Memory B cell (primary cell): ENCODE data around the gene RPL11.
A peak's percentile ranks its signal among the peaks of the same experiment; 100 is the strongest.

ENCODE experiments used
- ATAC-seq: fragments of 150-1000 bp; cut with Tn5 transposase; 2 replicates; pipeline ENCODE4 v1.10.0; 2021; ENCODE audit warnings: low read depth, mild to moderate bottlenecking, moderate library complexity
- DNase-seq, 2 donors: peaks; one replicate each; pipeline ENCODE4 v3.0.0; 2022; ENCODE audit warnings: low spot score in 2 of 2
- H3K27ac Mint-ChIP-seq: one replicate; pipeline ENCODE4 v1.8.0; 2022; ENCODE audit warnings: mild to moderate bottlenecking, moderate library complexity, mixed read lengths
- H3K27me3 Mint-ChIP-seq: one replicate; pipeline ENCODE4 v1.8.0; 2022; ENCODE audit warnings: mixed read lengths
- H3K36me3 Mint-ChIP-seq: one replicate; pipeline ENCODE4 v1.8.0; 2022; ENCODE audit warnings: mild to moderate bottlenecking, mixed read lengths
- H3K4me1 Mint-ChIP-seq: one replicate; pipeline ENCODE4 v1.8.0; 2022; ENCODE audit warnings: mixed read lengths
- H3K4me3 Mint-ChIP-seq: one replicate; pipeline ENCODE4 v1.8.0; 2022; ENCODE audit warnings: mild to moderate bottlenecking, moderate library complexity, mixed read lengths
- H3K9me3 Mint-ChIP-seq: one replicate; pipeline ENCODE4 v1.8.0; 2022; ENCODE audit warnings: mixed read lengths

Gene RPL11

GRCh38 chr1:23696335-23696989, 4.9 kb downstream of the RPL11 start:
- Mint-ChIP-seq H3K36me3 (peaks cover 40% of the 10 kb centered on the region), H3K4me3 (no peak overlapping the region)
- no peak for ATAC-seq

DNA sequence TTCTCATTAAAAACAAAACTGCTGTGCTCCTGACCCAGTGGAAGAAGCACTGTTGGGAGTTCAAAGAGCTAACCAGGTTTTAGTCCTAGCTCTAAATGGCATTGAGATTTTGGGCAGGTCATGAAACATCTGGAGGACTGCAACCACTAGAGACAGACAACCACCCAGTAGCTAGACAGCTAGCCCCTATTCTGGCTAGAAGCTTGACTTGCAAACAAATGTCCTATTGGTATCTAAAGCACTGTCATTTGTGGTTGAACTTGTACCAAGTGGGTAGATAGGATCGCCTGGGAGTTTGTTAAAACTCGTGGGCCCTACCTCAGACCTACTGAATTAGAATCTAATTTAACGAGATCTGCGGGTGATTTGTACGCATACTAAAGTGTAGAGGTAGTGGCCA, 6.9 kb downstream of the RPL11 start:
- Mint-ChIP-seq H3K36me3 (peaks cover 38% of the 10 kb centered on the region), H3K4me3 (no peak overlapping the region), H3K4me1 (peaks cover 28% of the 10 kb centered on the region), H3K9me3 (no peaks in the 10 kb centered on the region), H3K27me3 (no peaks in the 10 kb centered on the region), H3K27ac (no peak overlapping the region)
- ATAC-seq (no peak), DNase-seq (no peak)

More at GRCh38 chr1:23696335-23696989, 4.9 kb downstream of the RPL11 start:
- Mint-ChIP-seq H3K27ac (peak overlapping the region; percentile 29), H3K9me3 (no peaks in the 10 kb centered on the region), H3K27me3 (no peaks in the 10 kb centered on the region), H3K4me1 (peaks cover 41% of the 10 kb centered on the region)
- DNase-seq = no peak

DNA sequence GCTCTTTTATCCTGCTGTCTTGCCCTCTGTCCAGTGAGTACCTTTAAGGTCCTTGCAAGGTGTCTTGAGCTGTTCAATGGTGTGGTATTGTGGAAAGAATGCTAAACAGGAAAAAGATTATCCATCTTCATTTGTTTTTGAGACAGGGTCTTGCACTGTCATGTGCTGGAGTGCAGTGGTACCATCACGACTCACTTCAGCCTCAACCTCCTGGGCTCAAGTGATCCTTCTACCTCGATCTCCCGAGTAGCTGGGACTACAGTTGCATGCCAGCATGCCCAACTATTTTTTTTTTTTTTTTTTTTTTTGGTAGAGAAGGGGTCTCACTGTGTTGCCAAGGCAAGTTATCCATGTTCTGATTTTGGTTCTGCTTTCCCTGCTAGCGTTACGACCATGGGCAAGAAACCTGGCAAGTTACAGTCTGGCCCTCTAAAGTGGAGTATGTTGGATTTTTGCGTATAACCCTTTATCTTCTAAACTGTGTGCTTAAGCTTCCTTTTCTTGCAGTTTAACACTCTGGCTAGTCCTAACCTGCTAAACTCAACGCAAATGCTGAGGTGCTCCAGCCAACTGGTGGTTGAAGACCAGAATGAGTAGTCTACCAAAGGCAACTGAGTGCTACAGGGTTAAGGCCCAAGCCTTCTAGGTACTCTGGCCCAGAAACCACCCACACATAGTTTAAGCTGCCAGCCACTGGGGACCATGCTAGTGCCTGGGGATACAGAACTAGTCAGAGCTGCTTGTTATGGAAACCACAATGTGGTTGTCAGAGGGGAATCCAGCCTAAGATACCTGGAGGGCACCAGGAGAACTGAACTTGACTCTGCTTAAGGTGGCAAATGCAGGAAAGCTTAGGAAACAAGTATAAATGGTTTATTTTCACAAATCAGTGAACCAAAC, 7.9 kb downstream of the RPL11 start:
- Mint-ChIP-seq H3K4me3 (no peak overlapping the region), H3K4me1 (peaks cover 20% of the 10 kb centered on the region), H3K27me3 (no peaks in the 10 kb centered on the region), H3K9me3 (no peaks in the 10 kb centered on the region), H3K27ac (peak overlapping the region; percentile 45), H3K36me3 (peaks cover 29% of the 10 kb centered on the region)
- ATAC-seq (peak; percentile 42), DNase-seq (no peak)

DNA sequence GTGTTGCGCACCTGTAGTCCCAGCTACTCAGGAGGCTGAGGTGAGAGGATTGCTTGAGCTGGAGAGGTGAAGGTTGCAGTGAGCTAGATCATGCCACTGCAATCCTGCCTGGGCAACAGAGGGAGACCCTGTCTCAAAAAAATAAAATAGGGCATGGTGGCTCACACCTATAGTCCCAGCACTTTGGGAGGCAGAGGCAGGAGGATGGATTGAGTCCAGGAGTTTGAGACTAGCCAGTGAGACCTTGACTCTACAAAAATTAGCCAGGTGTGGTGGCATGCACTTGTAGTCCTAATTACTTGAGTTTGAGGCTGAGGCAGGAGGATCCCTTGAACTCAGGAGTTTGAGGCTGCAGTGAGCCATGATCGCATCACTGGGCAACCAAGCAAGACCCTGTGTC, 9.7 kb downstream of the RPL11 start:
- H3K4me3 Mint-ChIP-seq = no peak overlapping the region
- peaks cover 16% of the 10 kb centered on the region for H3K36me3 Mint-ChIP-seq

GRCh38 chr1:23701996-23702395, 10.4 kb downstream of the RPL11 start:
- Mint-ChIP-seq H3K9me3 (no peaks in the 10 kb centered on the region), H3K4me1 (peaks cover 3% of the 10 kb centered on the region), H3K4me3 (no peak overlapping the region), H3K27me3 (no peaks in the 10 kb centered on the region), H3K27ac (no peak overlapping the region), H3K36me3 (peaks cover 13% of the 10 kb centered on the region)
- no peak for ATAC-seq
- DNase-seq = no peak

More for the DNA sequence above, 9.7 kb downstream of the RPL11 start:
- Mint-ChIP-seq H3K27me3 (no peaks in the 10 kb centered on the region), H3K9me3 (no peaks in the 10 kb centered on the region), H3K27ac (no peak overlapping the region), H3K4me1 (peaks cover 6% of the 10 kb centered on the region)
- ATAC-seq (no peak), DNase-seq (no peak)

- H3K4me3 Mint-ChIP-seq = no peak overlapping the region
- ATAC-seq = no peak
- peaks cover 11% of the 10 kb centered on the region for H3K4me1 Mint-ChIP-seq
- no peak for DNase-seq
- H3K27me3 Mint-ChIP-seq = no peaks in the 10 kb centered on the region
- peaks cover 9% of the 10 kb centered on the region for H3K36me3 Mint-ChIP-seq
- no peaks in the 10 kb centered on the region for H3K9me3 Mint-ChIP-seq
- no peak overlapping the region for H3K27ac Mint-ChIP-seq
These were observed 13.4 kb downstream of the RPL11 start for GRCh38 chr1:23704834-23705495.

DNA sequence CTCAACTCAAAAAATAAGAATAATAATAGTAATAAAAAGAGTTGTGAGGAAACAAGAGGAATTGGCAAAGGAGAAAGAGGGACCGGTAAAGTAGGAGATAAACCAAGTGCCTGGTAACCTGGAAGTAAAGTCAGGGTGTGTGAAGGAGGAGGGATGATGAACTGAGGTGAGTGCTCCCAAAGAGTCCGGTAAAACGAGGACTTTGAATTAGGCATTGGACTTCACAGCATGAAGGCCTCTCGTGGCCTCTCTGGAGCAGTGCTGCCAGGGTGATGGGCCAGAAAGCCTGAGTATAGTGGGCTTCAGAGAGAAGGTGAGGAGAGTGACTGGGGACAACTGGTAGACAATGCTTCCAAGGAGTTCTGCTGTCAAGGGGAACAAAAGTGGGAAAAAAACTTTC, 17.6 kb downstream of the RPL11 start:
- Mint-ChIP-seq H3K9me3 (no peaks in the 10 kb centered on the region), H3K4me3 (no peak overlapping the region), H3K4me1 (peaks cover 11% of the 10 kb centered on the region), H3K27ac (peak overlapping the region; percentile 29), H3K36me3 (no peaks in the 10 kb centered on the region), H3K27me3 (no peaks in the 10 kb centered on the region)
- DNase-seq (no peak), ATAC-seq (no peak)

DNA sequence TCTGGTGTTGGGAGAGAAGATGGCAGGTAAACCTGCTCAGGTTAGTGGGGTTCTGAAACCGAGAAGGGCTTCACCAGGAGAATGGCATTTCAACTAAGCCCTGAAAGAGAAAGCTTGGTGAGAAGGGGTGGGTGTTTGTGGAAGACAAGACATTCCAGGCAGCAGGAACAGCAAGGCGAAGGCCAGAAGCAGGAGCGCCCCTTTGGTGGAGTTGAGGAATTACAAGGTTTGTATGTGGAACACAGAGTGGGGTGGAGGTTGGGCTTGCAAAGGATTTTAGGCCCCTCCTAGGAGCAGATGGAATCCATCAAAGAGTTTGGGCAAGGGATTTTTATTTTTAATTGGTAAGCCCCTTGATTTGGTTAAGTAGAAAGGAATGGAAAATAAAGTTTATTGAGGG, 26.9 kb downstream of the RPL11 start:
- DNase-seq (no peak), ATAC-seq (no peak)
- H3K4me1 Mint-ChIP-seq = peaks cover 29% of the 10 kb centered on the region
- peak overlapping the region; percentile 40 for H3K4me3 Mint-ChIP-seq
- no peaks in the 10 kb centered on the region for H3K36me3 Mint-ChIP-seq
- no peaks in the 10 kb centered on the region for H3K27me3 Mint-ChIP-seq
- no peaks in the 10 kb centered on the region for H3K9me3 Mint-ChIP-seq
- H3K27ac Mint-ChIP-seq = peak overlapping the region; percentile 64

DNA sequence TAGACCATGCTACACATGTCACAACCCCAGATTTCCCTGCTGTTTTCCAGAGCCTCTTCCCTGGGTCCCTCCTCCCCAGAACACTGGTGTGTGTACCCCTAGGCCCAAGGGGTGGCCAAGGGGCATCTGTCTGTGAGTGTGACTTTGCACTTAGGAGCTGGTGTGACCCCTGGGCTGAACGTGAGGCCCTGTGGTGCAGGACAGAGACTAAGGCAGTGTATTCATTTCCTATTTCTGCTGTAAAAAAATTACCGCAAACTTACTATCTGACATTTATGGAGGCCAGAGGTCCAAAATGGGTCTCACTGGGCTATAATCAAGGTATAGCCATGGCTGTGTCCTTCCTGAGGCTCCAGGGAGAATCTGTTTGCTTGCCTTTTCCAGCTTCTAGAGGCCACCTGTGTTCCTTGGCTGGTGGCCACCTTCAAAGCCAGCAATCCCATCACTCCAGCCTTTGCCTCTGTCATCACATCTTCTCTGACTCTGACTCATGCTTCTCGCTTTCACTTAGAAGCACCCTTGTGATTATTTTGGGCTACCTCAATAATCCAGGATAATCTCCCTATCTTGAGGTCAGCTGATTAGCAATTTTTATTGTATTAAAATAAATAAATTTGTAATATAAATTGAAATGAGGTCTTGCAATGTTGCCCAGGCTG, 27.7 kb downstream of the RPL11 start:
- peaks cover 33% of the 10 kb centered on the region for H3K4me1 Mint-ChIP-seq
- H3K9me3 Mint-ChIP-seq = no peaks in the 10 kb centered on the region
- no peaks in the 10 kb centered on the region for H3K27me3 Mint-ChIP-seq
- DNase-seq = no peak
- no peaks in the 10 kb centered on the region for H3K36me3 Mint-ChIP-seq
- no peak for ATAC-seq
- H3K4me3 Mint-ChIP-seq = no peak overlapping the region
- H3K27ac Mint-ChIP-seq = peak overlapping the region; percentile 89

DNA sequence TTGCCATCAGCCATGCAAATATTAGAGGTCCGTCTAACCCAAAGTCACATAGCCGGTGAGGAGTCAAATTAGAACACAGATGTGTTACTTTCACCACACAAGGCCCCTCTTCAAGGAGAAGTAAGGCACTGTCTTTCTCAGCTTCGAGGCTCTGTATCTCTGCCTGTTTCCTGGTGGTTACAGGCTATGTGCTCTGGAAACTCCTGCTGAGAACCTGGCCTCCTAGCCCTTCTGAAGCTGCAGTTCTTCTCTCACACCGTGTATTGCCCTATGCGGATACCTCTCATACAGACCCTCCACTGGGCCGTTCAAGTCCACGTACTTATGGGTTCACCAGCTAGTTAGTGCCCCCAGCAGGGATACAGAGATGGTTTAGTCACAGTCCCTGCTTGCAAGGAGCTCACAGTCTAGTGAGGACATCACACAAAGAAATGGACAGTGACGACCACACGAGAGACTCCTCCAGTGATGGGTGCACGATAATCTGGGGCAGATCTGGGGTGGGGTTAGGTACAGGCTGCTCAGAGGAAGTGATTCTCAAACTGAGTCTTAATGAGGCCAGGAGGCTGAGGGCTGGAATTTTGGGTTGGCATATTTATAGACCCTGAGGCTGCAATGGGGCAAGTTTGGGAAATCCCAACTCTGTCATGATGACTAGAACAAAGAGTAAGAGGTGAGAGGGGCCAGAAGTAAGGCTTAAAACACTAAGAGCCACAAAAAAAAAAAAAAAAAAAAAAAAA, 28.8 kb downstream of the RPL11 start:
- no peaks in the 10 kb centered on the region for H3K27me3 Mint-ChIP-seq
- DNase-seq (no peak), ATAC-seq (peak; percentile 60)
- no peaks in the 10 kb centered on the region for H3K36me3 Mint-ChIP-seq
- no peaks in the 10 kb centered on the region for H3K9me3 Mint-ChIP-seq
- H3K4me1 Mint-ChIP-seq = peaks cover 33% of the 10 kb centered on the region
- peak overlapping the region; percentile 89 for H3K27ac Mint-ChIP-seq
- H3K4me3 Mint-ChIP-seq = peak overlapping the region; percentile 60

DNA sequence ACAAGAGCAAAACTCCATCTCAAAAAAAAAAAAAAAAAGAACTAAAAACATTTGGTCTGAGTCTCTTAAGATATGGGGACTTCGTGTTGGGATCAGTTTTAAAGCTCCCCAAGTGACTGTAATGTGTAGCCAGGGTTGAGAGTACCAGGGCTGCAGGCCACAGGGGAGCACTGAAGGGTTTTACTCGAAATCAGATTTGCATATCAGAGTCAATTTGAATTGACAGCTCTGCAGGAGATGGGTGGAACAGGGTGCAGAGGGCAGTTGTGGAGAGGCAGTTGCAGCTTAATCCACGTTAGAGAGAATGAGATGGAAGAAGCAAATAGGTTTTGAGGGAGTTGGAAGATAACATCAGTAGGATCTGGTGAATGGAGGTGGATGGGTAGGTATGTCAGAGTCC, 31.0 kb downstream of the RPL11 start:
- Mint-ChIP-seq H3K36me3 (no peaks in the 10 kb centered on the region), H3K4me3 (peak overlapping the region; percentile 75), H3K27me3 (no peaks in the 10 kb centered on the region), H3K4me1 (peaks cover 40% of the 10 kb centered on the region), H3K9me3 (no peaks in the 10 kb centered on the region), H3K27ac (peak overlapping the region; percentile 57)
- DNase-seq (peak in 1 of 2 donors; percentile 18), ATAC-seq (peak; percentile 68)

GRCh38 chr1:23726686-23727085, 35.1 kb downstream of the RPL11 start:
- H3K36me3 Mint-ChIP-seq = no peaks in the 10 kb centered on the region
- no peak for DNase-seq
- peaks cover 40% of the 10 kb centered on the region for H3K4me1 Mint-ChIP-seq
- H3K27ac Mint-ChIP-seq = peak overlapping the region; percentile 94
- no peaks in the 10 kb centered on the region for H3K27me3 Mint-ChIP-seq
- ATAC-seq = no peak
- H3K9me3 Mint-ChIP-seq = no peaks in the 10 kb centered on the region
- no peak overlapping the region for H3K4me3 Mint-ChIP-seq

DNA sequence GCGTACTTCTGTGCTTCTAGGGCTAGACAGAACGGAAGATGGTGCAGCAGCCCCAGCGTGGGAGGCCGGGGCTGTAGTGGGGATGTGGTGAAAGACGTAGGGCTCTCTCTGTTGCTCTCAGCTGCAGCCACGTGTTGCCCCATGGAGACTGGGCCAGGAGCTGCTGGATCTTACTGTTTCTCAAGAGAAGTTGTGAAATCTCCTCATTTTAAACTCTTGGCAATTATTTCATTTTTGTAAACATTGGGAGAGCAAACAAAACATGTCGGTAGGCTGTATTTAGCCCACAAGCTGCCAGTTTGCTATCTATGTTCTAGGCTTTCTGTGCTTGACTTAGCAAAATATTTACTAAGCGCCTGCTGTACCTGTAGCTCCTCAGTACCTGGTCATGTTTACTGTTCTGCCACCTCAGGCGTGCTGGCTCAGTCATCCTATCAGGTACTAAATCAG, 35.8 kb downstream of the RPL11 start:
- H3K4me1 Mint-ChIP-seq = peaks cover 40% of the 10 kb centered on the region
- H3K27me3 Mint-ChIP-seq = no peaks in the 10 kb centered on the region
- peak overlapping the region; percentile 14 for H3K4me3 Mint-ChIP-seq
- H3K27ac Mint-ChIP-seq = peak overlapping the region; percentile 94
- DNase-seq (no peak), ATAC-seq (no peak)
- no peaks in the 10 kb centered on the region for H3K9me3 Mint-ChIP-seq
- no peaks in the 10 kb centered on the region for H3K36me3 Mint-ChIP-seq
